Osteocyte (in vitro differentiated cells): Measurements from ENCODE around the gene ATP2A2. TPM values are rescaled to one million over a fixed set of nuclear protein-coding genes. Genes with fewer than 3 reads are reported as not detected.

Experiments
- DNase-seq: peaks from one replicate; pipeline ENCODE4 v3.0.0; 2021; ENCODE audit warnings: mixed read lengths; ENCODE audit not compliant: unreplicated experiment; ENCODE audit errors: extremely low spot score
- H3K27ac Mint-ChIP-seq: one replicate; pipeline ENCODE4 v1.8.0; 2021; ENCODE audit warnings: mild to moderate bottlenecking, mixed read lengths; ENCODE audit not compliant: unreplicated experiment
- H3K27me3 Mint-ChIP-seq: one replicate; pipeline ENCODE4 v1.8.0; 2021; ENCODE audit warnings: mixed read lengths; ENCODE audit not compliant: unreplicated experiment
- H3K36me3 Mint-ChIP-seq: one replicate; pipeline ENCODE4 v1.8.0; 2021; ENCODE audit warnings: mixed read lengths; ENCODE audit not compliant: unreplicated experiment
- H3K4me1 Mint-ChIP-seq: one replicate; pipeline ENCODE4 v1.8.0; 2021; ENCODE audit warnings: mixed read lengths; ENCODE audit not compliant: unreplicated experiment
- H3K4me3 Mint-ChIP-seq: one replicate; pipeline ENCODE4 v1.8.0; 2021; ENCODE audit warnings: mild to moderate bottlenecking, moderate library complexity, mixed read lengths; ENCODE audit not compliant: unreplicated experiment
- H3K9me3 Mint-ChIP-seq: one replicate; pipeline ENCODE4 v1.8.0; 2021; ENCODE audit warnings: mixed read lengths; ENCODE audit not compliant: unreplicated experiment
- CTCF ChIP-seq: fragments of 200-600 bp; sonication (generic); IDR thresholded peaks from 2 replicates; pipeline ENCODE4 v1.5.0; 2021; ENCODE audit warnings: antibody characterized with exemption, mild to moderate bottlenecking, moderate library complexity
- total RNA-seq: library from RNA; stranded (reverse); gene quantifications from 2 replicates; pipeline ENCODE4 v1.2.1, GENCODE V29; 2021

ATP2A2 gene
- total RNA-seq, 1 donor from 2014 or later, result 183 TPM

GRCh38 chr12:110269622-110270124 lies 11.4 kb upstream of the ATP2A2 start:
- Mint-ChIP-seq H3K9me3 (no peaks in the 10 kb centered on the region), H3K27ac (peak overlapping the region; percentile 92), H3K36me3 (no peaks in the 10 kb centered on the region), H3K4me1 (peaks cover 68% of the 10 kb centered on the region), H3K27me3 (no peaks in the 10 kb centered on the region), H3K4me3 (peak overlapping the region; percentile 57)
- no peak for DNase-seq
- TF ChIP-seq CTCF, result no peak

GRCh38 chr12:110270125-110270962 lies 10.7 kb upstream of the ATP2A2 start:
- H3K4me3 Mint-ChIP-seq, result peak overlapping the region; percentile 57
- no peak for DNase-seq
- H3K4me1 Mint-ChIP-seq, result peaks cover 68% of the 10 kb centered on the region
- H3K27me3 Mint-ChIP-seq, result no peaks in the 10 kb centered on the region
- H3K9me3 Mint-ChIP-seq, result no peaks in the 10 kb centered on the region
- H3K27ac Mint-ChIP-seq, result peak overlapping the region; percentile 92
- H3K36me3 Mint-ChIP-seq, result no peaks in the 10 kb centered on the region
- no peak for TF ChIP-seq CTCF

GRCh38 chr12:110271015-110271414 lies 10.0 kb upstream of the ATP2A2 start:
- peaks cover 66% of the 10 kb centered on the region for H3K4me1 Mint-ChIP-seq
- no peaks in the 10 kb centered on the region for H3K36me3 Mint-ChIP-seq
- no peaks in the 10 kb centered on the region for H3K9me3 Mint-ChIP-seq
- peak overlapping the region; percentile 92 for H3K27ac Mint-ChIP-seq
- H3K27me3 Mint-ChIP-seq, result no peaks in the 10 kb centered on the region
- H3K4me3 Mint-ChIP-seq, result peak overlapping the region; percentile 12
- DNase-seq, result no peak
- TF ChIP-seq CTCF, result no peak

GRCh38 chr12:110277530-110278254 lies 3.4 kb upstream of the ATP2A2 start:
- Mint-ChIP-seq H3K9me3 (no peaks in the 10 kb centered on the region), H3K36me3 (peaks cover under 1% of the 10 kb centered on the region), H3K4me1 (peaks cover 21% of the 10 kb centered on the region), H3K27me3 (no peaks in the 10 kb centered on the region), H3K4me3 (no peak overlapping the region), H3K27ac (no peak overlapping the region)
- DNase-seq, result no peak
- no peak for TF ChIP-seq CTCF

- peaks cover 25% of the 10 kb centered on the region for H3K4me1 Mint-ChIP-seq
- H3K36me3 Mint-ChIP-seq, result peaks cover 6% of the 10 kb centered on the region
- no peak overlapping the region for H3K4me3 Mint-ChIP-seq
- TF ChIP-seq CTCF, result no peak
- no peak overlapping the region for H3K27ac Mint-ChIP-seq
- H3K27me3 Mint-ChIP-seq, result no peaks in the 10 kb centered on the region
- DNase-seq, result no peak
- no peaks in the 10 kb centered on the region for H3K9me3 Mint-ChIP-seq
Measured at GRCh38 chr12:110278255-110278536, 2.9 kb upstream of the ATP2A2 start.
